ENCODE measurements around the gene MNAT1. TPM values are rescaled to one million over a fixed set of nuclear protein-coding genes. Genes with fewer than 3 reads are reported as not detected.
"Not testable (repeated sequence)": the region's sequence is repeated elsewhere in the genome, so short reads cannot be mapped to it uniquely, and the experiment has no call there.

The MNAT1 gene
- total RNA-seq, 1 donor from 2014 or later: 37.6 TPM

DNA sequence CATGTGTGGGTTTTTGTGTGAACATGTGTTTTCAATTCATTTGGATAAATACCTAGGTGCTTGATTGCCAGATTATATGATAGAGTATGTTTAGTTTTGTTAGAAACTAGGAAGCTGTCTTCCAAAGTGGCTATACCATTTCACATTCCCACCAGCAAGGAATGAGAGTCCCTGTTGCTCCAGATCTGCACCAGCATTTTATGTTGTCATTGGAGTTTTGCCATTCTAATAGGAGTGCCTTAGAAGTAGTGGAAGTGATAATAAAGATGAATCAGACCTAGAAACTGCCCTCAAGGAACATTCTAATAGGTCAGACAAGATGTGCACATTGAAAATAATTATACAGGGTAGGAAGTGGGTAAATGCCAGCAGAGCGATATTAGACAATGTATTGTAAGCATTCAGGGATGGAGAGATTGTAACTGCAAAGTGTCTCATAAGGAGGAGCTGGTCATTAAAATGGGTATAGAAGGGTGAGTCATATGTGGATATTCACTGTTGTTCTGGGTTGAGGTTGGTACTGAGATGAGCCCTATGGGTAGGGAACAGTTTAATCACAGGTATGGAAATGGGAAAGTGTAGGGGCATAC is 71.4 kb downstream of the MNAT1 start:
- no peak for DNase-seq (ENCODE audit: low spot score)

DNA sequence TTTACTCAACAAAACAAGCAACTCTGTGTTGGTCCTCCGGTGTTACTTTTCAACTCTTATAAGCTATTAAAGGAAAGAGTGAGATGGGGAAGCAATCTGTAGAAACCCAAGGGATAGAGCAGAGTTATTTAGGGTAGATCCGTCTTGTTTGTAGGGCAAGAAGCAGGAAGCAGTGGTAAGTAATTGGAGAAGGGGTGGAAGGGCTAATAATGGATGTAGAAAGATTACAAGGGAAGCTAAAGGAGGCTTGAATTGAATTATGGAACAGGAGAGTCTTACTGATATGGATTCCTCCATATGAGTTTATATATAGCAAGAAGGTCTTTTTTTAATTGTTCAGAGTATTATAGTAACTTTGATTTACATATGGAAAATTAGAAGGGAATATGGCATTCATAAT is 72.7 kb downstream of the MNAT1 start:
- DNase-seq (ENCODE audit: low spot score): no peak

GRCh38 chr14:60807971-60808370 is 73.4 kb downstream of the MNAT1 start:
- no peak for DNase-seq (ENCODE audit: low spot score)

GRCh38 chr14:60812987-60813386 is 78.4 kb downstream of the MNAT1 start:
- DNase-seq (ENCODE audit: low spot score): no peak

DNA sequence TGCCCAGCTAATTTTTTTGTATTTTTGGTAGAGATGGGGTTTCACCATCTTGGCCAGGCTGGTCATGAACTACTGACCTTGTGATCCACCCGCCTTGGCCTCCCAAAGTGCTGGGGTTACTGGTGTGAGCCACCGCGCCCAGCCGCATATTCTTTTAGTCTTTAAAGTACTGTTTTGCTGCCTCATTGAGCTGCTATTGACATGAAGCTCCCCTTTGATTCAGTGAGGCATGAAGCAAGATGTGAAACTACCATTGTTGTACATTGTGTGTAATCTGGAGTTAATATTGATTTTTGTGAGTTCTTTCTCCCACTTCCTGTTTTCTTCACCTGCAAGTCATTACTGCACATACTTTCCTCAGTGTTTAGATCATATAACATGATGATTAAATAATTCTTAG is 80.8 kb downstream of the MNAT1 start:
- no peak for DNase-seq (ENCODE audit: low spot score)

GRCh38 chr14:60817113-60817512 is 82.6 kb downstream of the MNAT1 start:
- no peak for DNase-seq (ENCODE audit: low spot score)

GRCh38 chr14:60819575-60819974 is 85.0 kb downstream of the MNAT1 start:
- DNase-seq (ENCODE audit: low spot score): no peak

DNA sequence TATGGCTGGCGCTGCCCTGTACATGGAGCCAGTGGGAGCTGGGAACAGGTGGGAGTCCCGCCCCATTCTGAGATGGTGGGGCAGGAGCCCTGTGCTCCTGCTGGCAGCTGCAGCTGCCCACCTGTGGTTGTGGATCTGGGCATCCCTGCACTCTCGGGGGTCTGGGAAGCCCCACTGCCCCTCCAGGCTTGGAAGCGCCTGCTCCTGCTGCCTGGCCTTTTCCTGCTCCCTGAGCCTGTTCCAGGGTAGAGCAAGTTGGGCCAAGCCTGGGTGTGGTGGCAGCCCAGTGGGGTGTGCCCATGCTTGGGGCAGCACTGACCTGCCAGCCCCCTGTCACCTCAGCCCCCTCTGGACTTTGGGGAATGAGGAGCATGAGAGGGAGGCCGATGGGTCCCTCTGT is 104.0 kb downstream of the MNAT1 start:
- no peak for DNase-seq (ENCODE audit: low spot score)

GRCh38 chr14:60839057-60839456 is 104.5 kb downstream of the MNAT1 start:
- DNase-seq (ENCODE audit: low spot score): no peak

GRCh38 chr14:60839657-60840056 is 105.1 kb downstream of the MNAT1 start:
- DNase-seq (ENCODE audit: low spot score): no peak

DNA sequence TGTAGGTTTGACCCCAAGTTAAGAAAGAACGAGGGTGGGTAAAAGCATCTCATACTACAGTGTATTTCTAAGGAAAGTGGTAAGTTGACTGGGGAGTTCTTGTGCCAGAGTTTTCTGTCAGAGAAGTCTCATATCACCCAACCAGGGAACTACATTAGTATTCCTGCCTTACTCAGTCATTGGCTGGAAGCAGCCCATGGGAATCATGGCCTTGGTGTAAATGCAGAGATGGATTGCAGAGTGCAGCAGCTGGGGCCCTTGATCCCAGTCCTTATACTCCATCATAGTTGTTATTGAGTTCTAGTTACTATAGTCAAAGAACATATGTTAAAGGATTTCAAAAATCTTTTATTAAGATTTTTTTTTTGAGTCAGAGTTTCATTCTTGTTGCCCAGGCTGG is 105.8 kb downstream of the MNAT1 start:
- DNase-seq (ENCODE audit: low spot score): no peak

GRCh38 chr14:60845523-60845922 is 111.0 kb downstream of the MNAT1 start:
- no peak for DNase-seq (ENCODE audit: low spot score)

DNA sequence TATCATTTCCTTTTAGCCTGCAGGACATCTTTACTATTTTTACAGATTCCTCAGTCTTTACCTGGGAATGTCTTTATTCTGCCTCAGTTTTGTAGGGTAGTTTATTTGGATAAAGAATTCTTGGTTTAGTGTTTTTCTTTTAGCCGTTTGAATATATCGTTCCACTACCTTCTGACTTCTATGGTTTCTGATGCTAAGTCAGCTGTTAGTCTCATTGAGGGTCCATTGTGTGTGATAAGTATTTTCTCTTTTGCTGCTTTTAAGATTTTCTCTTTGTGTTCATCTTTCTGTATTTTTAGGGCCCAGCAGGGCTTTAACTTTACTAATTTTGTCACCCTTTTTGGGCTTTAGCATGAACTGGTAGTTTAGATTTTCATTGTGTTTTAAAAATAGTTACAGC is 113.5 kb downstream of the MNAT1 start:
- no peak for DNase-seq (ENCODE audit: low spot score)

DNA sequence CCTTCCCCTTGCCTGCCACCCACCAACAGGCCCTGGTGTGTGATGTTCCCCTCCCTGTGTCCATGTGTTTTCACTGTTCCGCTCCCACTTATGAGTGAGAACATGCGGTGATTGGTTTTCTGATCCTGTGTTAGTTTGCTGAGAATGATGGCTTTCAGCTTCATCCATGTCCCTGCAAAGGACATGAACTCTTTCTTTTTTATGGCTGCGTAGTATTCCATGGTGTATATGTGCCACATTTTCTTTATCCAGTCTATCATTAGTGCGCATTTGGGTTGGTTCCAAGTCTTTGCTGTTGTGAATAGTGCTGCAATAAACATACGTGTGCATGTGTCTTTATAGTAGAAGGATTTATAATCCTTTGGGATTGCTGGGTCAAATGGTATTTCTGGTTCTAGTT is 117.1 kb downstream of the MNAT1 start:
- DNase-seq (ENCODE audit: low spot score): not testable (repeated sequence)

- DNase-seq (ENCODE audit: low spot score): no peak
Observed at GRCh38 chr14:60856111-60856510, 121.5 kb downstream of the MNAT1 start.

DNA sequence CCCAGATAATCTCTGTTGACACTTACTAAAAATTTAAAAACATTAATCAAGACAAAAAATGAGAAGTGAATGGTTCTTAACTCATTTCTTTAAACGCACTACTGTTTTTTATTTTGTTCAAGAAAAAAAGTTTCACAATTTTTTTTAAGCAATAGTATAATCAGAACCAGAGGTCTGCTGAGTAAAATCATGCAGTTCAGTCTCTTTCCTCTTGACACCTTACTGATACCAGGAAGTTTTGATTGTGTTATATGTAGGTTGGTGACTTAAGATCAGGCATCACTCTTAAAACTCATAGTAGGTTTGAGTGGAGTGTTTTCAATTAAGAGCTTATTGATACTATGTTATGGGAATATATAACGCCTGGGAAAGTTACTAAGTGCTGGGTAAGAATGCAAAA is 125.0 kb downstream of the MNAT1 start:
- DNase-seq (ENCODE audit: low spot score): no peak

DNA sequence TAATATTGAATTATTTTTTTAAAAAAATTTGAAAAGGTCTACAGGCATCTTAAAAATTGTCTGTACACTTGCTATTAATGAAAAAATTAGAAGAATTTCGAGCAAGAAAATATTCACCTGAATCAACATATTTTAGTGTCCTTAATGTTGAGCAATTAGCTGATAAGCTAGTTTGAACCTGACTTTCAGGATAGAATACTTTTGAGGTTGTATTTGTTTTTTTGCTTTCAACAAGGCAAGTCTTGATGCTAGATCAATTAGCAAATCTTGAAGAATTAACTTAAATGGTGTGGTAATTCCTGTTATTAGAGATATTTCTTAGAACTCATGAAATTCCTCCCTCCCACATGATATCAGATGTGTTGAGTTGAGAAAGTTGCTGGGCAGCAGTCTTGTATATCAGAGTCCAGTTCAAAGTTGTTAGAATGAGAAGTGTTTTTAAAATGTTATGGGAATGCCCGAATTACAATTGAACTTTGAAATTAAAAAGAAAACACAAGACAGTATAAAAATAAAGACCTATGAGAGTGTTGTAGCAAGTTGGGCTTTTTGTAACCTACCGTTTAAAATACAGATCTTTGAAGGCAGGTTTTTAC is 127.1 kb downstream of the MNAT1 start:
- DNase-seq (ENCODE audit: low spot score): no peak

- DNase-seq (ENCODE audit: low spot score): peak; percentile 54
Observed at GRCh38 chr14:60862283-60862682, 127.7 kb downstream of the MNAT1 start.

GRCh38 chr14:60863249-60863648 is 128.7 kb downstream of the MNAT1 start:
- DNase-seq (ENCODE audit: low spot score): no peak

GRCh38 chr14:60865378-60866127 is 131.0 kb downstream of the MNAT1 start:
- DNase-seq (ENCODE audit: low spot score): peak; percentile 17

DNA sequence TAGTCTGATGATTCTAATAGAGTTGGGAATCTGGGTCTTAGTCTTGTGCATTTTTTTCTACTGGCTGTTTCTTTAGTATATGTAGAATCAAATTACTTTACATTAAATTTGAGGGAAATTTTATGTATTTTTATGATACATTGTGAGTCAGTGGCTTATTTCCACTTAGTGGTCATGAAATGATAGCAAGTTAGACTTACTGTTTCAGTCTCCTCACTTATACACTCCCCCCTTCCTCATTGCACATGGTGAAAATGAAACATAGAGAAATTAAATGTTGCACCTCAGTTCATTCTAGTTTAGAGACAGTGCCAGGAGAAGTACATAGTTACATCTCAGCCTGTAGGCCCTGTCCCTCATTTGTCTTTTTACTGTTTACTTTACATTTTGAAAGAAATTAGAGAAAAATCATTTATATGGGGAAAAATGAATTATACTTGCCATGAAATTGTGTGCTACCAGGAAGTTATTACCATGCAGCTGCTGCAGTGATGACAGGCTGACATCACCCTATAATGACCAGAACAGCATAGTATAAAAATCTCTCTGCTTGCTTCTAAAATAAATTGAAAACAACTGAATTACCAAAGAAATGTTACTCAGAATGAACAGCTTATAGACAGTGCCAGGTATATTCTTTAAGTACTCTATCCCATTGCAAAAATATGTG is 133.1 kb downstream of the MNAT1 start:
- DNase-seq (ENCODE audit: low spot score): no peak

DNA sequence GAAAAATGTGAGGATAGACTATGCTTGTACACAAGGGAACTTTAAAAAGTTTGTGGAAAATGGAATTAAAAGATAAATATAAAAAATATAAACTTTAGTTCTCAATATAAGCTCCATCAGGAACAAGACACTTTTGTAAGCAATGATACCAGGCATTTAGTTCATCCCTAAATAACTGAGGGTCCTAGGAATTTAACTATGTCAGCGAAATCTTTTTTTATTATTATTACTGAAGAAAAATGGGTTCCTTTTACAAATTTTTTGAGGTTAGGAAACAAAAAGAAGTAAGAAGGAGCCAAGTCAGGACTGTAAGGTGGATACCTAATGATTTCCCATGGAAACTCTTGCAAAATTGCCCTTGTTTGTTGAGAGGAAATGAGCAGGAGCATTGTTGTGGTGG is 143.6 kb downstream of the MNAT1 start:
- DNase-seq (ENCODE audit: low spot score): no peak

- no peak for DNase-seq (ENCODE audit: low spot score)
Observed at GRCh38 chr14:60878536-60878935, 144.0 kb downstream of the MNAT1 start.
